ENCODE data around the gene STXBP5.
"Not testable (repeated sequence)": the region's sequence is repeated elsewhere in the genome, so short reads cannot be mapped to it uniquely, and the experiment has no call there.

STXBP5 gene

GRCh38 chr6:147245693-147246092 is 41.5 kb downstream of the STXBP5 start:
- TF ChIP-seq Cebpa-rat (IDR thresholded peaks at IDR 0.05), result no peak
- peaks cover 2 to 69% (median 18%) of the 10 kb centered on the region in 11 experiments; a peak in 21 of 22 replicates for H3K36me3 ChIP-seq

GRCh38 chr6:147246853-147247635 is 42.8 kb downstream of the STXBP5 start:
- H3K4me3 ChIP-seq, result no peak overlapping the region
- no peak overlapping the region for H3K27ac ChIP-seq
- no peaks in the 10 kb centered on the region for H4K20me1 ChIP-seq
- no peaks in the 10 kb centered on the region for H3K27me3 ChIP-seq
- H3K4me2 ChIP-seq, result no peak overlapping the region
- peaks cover 7 to 75% (median 31%) of the 10 kb centered on the region in 11 experiments for H3K36me3 ChIP-seq
- TF ChIP-seq Cebpa-rat (IDR thresholded peaks at IDR 0.05), result no peak
- peaks cover 11 to 20% (median 14%) of the 10 kb centered on the region in 11 experiments; a peak in 20 of 22 replicates for H3K9me3 ChIP-seq (replicated peaks in 1 of 11)
- H3K9ac ChIP-seq, result no peak overlapping the region
- no peaks in the 10 kb centered on the region for H3K4me1 ChIP-seq

More at GRCh38 chr6:147245693-147246092, 41.5 kb downstream of the STXBP5 start:
- H3K4me3 ChIP-seq, result no peak overlapping the region
- no peak overlapping the region for H3K27ac ChIP-seq
- peaks cover 0 to 7% (median under 1%) of the 10 kb centered on the region in 11 experiments; a peak in 12 of 22 replicates for H3K9me3 ChIP-seq (replicated peaks in 1 of 11)
- H3K4me1 ChIP-seq, result no peaks in the 10 kb centered on the region
- H3K9ac ChIP-seq, result no peak overlapping the region
- no peak overlapping the region for H3K4me2 ChIP-seq
- H4K20me1 ChIP-seq, result no peaks in the 10 kb centered on the region
- no peaks in the 10 kb centered on the region for H3K27me3 ChIP-seq

- no peak for TF ChIP-seq Cebpa-rat (IDR thresholded peaks at IDR 0.05)
- Histone ChIP-seq H4K20me1 (no peaks in the 10 kb centered on the region), H3K9me3 (replicated peaks in 1 of 11) (peaks cover 11 to 23% (median 17%) of the 10 kb centered on the region in 11 experiments; a peak in 20 of 22 replicates), H3K36me3 (peaks cover 10 to 69% (median 28%) of the 10 kb centered on the region in 11 experiments), H3K9ac (no peak overlapping the region), H3K27me3 (no peaks in the 10 kb centered on the region), H3K4me1 (0 out of 20 replicates have a peak, but pooled peaks cover 0 to 7% (median 0%) of the 10 kb centered on the region in 10 experiments), H3K4me3 (no peak overlapping the region), H3K4me2 (no peak overlapping the region), H3K27ac (no peak overlapping the region)
These were observed 44.6 kb downstream of the STXBP5 start for GRCh38 chr6:147248859-147249258.

GRCh38 chr6:147251072-147251471 is 46.9 kb downstream of the STXBP5 start:
- H3K27me3 ChIP-seq, result no peaks in the 10 kb centered on the region
- H3K9ac ChIP-seq, result no peak overlapping the region
- no peak for TF ChIP-seq Cebpa-rat (IDR thresholded peaks at IDR 0.05)
- no peak overlapping the region for H3K4me3 ChIP-seq
- 0 out of 20 replicates have a peak, but pooled peaks cover 0 to 7% (median 0%) of the 10 kb centered on the region in 10 experiments for H3K4me1 ChIP-seq
- H4K20me1 ChIP-seq, result no peaks in the 10 kb centered on the region
- peaks cover 3 to 55% (median 26%) of the 10 kb centered on the region in 11 experiments for H3K36me3 ChIP-seq
- H3K27ac ChIP-seq, result no peak overlapping the region
- no peak overlapping the region for H3K4me2 ChIP-seq
- H3K9me3 ChIP-seq (replicated peaks in 1 of 11), result peaks cover 11 to 23% (median 17%) of the 10 kb centered on the region in 11 experiments; a peak in 20 of 22 replicates

GRCh38 chr6:147254929-147255473 is 50.8 kb downstream of the STXBP5 start:
- not testable (repeated sequence) for H3K27ac ChIP-seq, H3K4me2 ChIP-seq, H3K27me3 ChIP-seq, H4K20me1 ChIP-seq, H3K4me1 ChIP-seq, H3K9ac ChIP-seq, H3K4me3 ChIP-seq
- peaks cover 3 to 33% (median 20%) of the 10 kb centered on the region in 11 experiments; a peak in 21 of 22 replicates for H3K36me3 ChIP-seq
- H3K9me3 ChIP-seq (replicated peaks in 1 of 11), result peaks cover 11 to 23% (median 17%) of the 10 kb centered on the region in 11 experiments; a peak in 20 of 22 replicates

GRCh38 chr6:147255948-147256674 is 51.9 kb downstream of the STXBP5 start:
- Histone ChIP-seq H3K4me3 (no peak overlapping the region), H3K9me3 (replicated peaks in 1 of 11) (peaks cover 7 to 18% (median 10%) of the 10 kb centered on the region in 11 experiments; a peak in 20 of 22 replicates), H3K27ac (no peak overlapping the region), H4K20me1 (no peaks in the 10 kb centered on the region), H3K27me3 (no peaks in the 10 kb centered on the region), H3K36me3 (peaks cover 3 to 28% (median 12%) of the 10 kb centered on the region in 11 experiments; a peak in 21 of 22 replicates), H3K4me1 (0 out of 20 replicates have a peak, but pooled peaks cover 0 to 7% (median 0%) of the 10 kb centered on the region in 10 experiments), H3K4me2 (no peak overlapping the region), H3K9ac (no peak overlapping the region)
- no peak for TF ChIP-seq Cebpa-rat (IDR thresholded peaks at IDR 0.05)

- 0 out of 20 replicates have a peak, but pooled peaks cover 0 to 6% (median 0%) of the 10 kb centered on the region in 10 experiments for H3K4me1 ChIP-seq
- no peak for TF ChIP-seq Cebpa-rat (IDR thresholded peaks at IDR 0.05)
- peaks cover 0 to 5% (median 0%) of the 10 kb centered on the region in 11 experiments; a peak in 2 of 22 replicates for H3K9me3 ChIP-seq (replicated peaks in 1 of 11)
- H3K9ac ChIP-seq, result no peak overlapping the region
- H3K4me2 ChIP-seq, result no peak overlapping the region
- H3K4me3 ChIP-seq, result no peak overlapping the region
- H3K27me3 ChIP-seq, result no peaks in the 10 kb centered on the region
- no peak overlapping the region for H3K27ac ChIP-seq
- H3K36me3 ChIP-seq, result peaks cover 0 to 12% (median 0%) of the 10 kb centered on the region in 11 experiments; a peak in 2 of 22 replicates
- H4K20me1 ChIP-seq, result no peaks in the 10 kb centered on the region
These were observed 53.5 kb downstream of the STXBP5 start for GRCh38 chr6:147257760-147258159.

- Histone ChIP-seq H3K9me3 (replicated peaks in 1 of 11) (no peaks in the 10 kb centered on the region), H3K4me1 (0 out of 20 replicates have a peak, but pooled peaks cover 0 to 4% (median 0%) of the 10 kb centered on the region in 10 experiments), H3K27me3 (no peaks in the 10 kb centered on the region), H3K36me3 (peaks cover 0 to 11% (median 0%) of the 10 kb centered on the region in 11 experiments; a peak in 3 of 22 replicates), H3K9ac (no peak overlapping the region), H3K4me2 (no peak overlapping the region), H3K27ac (no peak overlapping the region), H4K20me1 (no peaks in the 10 kb centered on the region), H3K4me3 (no peak overlapping the region)
- no peak for TF ChIP-seq Cebpa-rat (IDR thresholded peaks at IDR 0.05)
These were observed 55.9 kb downstream of the STXBP5 start for GRCh38 chr6:147260091-147260490.

- no peaks in the 10 kb centered on the region for H3K4me1 ChIP-seq
- no peaks in the 10 kb centered on the region for H3K9me3 ChIP-seq (replicated peaks in 1 of 11)
- no peak overlapping the region for H3K9ac ChIP-seq
- no peak overlapping the region for H3K27ac ChIP-seq
- H3K27me3 ChIP-seq, result no peaks in the 10 kb centered on the region
- H3K4me2 ChIP-seq, result no peak overlapping the region
- TF ChIP-seq Cebpa-rat (IDR thresholded peaks at IDR 0.05), result no peak
- H4K20me1 ChIP-seq, result no peaks in the 10 kb centered on the region
- no peak overlapping the region for H3K4me3 ChIP-seq
- H3K36me3 ChIP-seq, result peaks cover 0 to 36% (median 3%) of the 10 kb centered on the region in 11 experiments; a peak in 7 of 22 replicates
These were observed 58.7 kb downstream of the STXBP5 start for GRCh38 chr6:147262946-147263345.

Measured in BLaER1 treated with 17β-estradiol and CSF1 and Interleukin-3, amounts not matched to agents 10 nM and 100 nM (cell line).